ENCODE results near the gene FTCDNL1.

DNA sequence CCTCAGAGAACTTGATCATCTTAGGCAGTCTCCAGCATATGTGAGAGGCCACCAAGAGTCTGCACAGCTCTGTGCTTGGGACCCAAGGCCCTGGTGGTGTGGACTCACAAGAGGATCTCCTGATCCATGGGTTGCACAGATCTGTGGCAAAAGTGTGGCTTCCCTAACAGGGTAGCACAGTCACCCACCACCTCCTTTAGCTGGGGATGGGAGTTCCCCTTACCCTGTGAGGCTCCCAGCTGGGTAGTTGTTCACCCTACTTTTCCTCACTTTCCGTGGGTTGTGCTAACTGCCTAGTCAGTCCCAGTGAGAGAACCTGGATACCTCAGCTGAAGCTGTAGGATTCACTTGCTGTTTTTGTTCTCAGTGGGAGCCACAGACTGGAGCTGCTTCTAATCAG lies 123.7 kb downstream of the FTCDNL1 start:
- TF ChIP-seq, protein P1, sequence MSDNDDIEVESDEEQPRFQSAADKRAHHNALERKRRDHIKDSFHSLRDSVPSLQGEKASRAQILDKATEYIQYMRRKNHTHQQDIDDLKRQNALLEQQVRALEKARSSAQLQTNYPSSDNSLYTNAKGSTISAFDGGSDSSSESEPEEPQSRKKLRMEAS (IDR thresholded peaks at IDR 0.05) = no peak
- no peak for TF ChIP-seq RAD21 (IDR thresholded peaks at IDR 0.05; ENCODE audit: low read depth)
- no peak for TF ChIP-seq CEBPB (IDR thresholded peaks at IDR 0.05)

Measured in Ishikawa (cell line).